IPS-NIHi7 (cell line): ENCODE results near the gene MRGPRG.
A peak's percentile ranks its signal among the peaks of the same experiment; 100 is the strongest.

Experiments used
- DNase-seq: peaks from one replicate; pipeline ENCODE4 v3.0.0; 2012; ENCODE audit warnings: mixed read lengths; ENCODE audit errors: extremely low spot score

MRGPRG gene

DNA sequence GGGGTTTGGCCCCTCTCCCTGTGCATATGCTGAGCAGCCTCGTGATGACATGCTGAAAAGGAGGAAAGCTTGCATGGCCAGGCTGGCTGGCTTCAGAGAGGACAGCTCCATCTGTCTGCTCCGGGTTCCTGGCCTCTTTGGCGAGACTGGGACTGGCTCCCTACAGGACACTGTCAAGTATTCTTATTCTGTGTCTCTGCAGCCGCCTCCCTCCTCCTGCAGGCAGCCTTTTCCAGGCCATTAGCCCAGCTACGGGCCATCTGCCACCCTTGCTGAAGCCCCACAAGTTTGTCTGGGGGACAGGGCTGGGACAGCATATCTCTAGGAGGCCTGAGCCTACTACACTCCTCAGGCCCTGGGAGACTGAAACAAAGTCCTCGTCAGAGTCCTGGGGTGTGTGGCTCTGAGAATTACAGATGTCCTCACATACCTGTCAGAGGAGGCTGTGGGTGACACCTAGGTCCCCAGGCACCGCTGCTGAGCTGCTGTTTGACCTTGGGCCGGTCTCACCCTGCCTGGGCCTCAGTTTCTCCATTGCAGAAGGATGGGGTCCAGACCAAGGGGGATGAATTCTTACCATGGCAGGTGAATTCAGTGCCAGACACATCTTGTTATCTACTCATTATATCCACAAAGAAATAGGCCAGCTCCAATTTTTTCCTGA is 11.0 kb downstream of the MRGPRG start:
- no peak for DNase-seq

DNA sequence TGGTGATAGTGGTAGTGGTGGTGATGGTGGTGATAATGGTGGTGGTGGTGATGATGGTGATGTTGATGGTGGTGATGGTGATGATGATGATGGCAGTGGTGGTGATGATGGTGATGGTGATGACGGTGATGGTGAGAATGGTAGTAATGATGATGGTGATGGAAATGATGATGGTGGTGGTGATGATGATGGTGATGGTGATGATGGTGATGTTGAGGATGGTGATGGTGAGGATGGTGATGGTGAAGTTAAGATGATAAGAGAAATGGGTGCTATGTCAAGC is 11.8 kb downstream of the MRGPRG start:
- no peak for DNase-seq

DNA sequence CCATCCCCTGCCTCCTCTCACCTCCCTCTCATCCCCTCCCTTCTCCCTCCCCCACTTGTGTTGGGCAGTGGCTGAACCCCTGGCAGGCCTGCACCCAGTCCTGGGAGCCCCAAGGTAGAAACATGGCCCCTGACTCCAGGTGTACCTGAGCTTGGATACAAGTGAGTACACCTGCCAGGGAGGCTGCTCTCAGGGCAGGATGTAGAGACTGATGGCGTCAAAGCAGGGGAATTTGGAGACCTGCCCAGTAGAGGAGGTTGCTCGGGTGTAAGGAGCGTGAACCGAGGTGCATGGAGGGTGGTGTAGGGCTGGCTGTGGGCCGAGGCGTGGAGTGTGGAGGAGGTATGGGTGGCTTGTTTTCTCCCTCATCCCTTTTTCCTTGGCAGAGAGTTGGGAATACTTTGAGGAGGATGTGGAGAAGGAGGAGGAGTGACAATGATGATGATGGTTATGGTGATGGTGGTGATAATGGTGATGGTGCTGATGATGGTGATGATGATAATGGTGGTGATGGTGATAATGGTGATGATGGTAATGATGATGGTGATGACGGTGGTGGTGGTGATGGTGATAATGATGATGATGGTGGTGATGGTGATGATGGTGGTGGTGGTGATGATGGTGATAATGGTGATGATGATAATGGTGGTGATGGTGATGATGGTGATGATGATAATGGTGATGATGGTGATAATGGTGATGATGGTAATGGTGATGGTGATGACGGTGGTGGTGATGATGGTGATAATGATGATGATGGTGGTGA is 12.3 kb downstream of the MRGPRG start:
- no peak for DNase-seq

DNA sequence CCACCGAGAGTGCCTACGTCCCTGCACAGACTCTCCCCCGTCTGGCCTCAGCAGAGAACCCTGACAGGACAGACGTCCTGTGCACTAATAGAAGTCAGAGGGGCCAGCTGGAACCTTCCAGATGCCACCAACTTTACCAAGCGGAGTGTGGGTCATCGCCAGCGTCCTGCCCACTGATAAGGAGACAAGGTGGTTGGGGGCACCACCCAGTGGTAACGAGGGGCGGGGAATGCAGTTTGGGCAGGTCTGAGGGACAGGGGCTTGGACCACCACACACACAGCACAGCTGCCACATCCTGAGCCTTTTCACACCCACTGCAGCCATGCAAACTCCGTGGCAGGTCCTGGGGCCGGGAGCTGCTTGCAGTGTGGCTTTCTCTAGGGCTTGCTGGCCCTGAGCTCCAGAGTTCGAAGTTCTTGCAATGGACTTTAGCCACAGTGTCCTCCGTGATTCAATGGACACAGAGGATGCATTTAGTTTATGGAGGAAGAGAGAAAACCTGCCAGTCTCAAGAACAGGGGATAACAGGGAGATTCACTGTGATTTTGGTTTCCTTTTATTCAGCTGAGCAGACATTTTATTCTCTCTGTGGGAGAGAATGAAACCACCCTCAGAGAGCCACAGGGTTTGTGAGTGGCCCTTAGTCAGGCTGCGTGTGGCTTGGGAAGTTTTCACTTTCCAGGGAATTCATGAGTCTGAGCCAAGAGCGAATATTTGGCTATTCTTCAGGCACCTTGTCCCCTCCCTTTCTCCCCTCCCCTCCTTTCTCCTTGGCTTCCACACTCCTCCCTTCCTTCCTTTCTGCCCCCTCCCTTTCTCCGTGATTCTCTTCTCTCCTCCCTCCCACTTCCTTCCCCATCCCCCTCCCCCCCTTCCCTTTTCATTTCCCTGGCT is 13.1 kb downstream of the MRGPRG start:
- DNase-seq: no peak

DNA sequence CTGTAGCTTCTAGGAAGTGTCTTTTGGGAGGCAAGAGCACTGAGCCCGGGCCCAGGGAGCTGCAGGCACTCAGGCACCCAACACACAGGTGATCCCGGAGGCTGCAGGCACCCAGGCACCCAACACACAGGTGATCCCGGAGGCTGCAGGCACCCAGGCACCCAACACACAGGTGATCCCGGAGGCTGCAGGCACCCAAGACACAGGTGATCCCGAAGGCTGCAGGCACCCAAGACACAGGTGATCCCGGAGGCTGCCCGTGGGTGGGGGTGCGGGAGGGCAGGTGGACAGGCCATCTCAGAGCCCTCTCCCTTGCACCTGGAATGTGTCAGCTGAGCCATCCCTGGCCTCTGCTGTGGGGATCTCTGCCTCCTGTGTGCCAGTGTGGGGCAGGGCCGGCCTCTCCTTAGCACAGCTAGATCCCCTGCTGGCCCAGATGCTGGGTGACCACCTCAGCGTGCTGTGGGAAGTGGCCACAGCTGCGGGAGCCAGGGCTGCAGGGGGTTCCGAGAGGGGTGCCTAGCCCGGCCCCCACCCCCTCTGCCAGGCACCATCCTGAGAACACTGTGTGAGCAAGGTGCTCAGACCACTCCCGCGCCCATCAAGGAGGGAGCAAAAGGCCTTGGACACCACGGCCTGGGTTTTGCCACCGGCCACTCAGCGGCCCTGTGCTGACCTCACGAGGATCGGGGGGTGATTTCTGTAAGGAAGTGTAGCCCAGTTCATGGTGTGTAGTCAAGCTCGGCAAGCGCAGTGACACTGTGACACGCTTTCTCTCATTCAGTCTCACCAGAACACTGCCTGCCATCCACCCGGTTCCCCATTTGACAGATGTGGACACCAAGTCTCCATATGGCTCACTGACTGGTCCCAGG is 14.2 kb downstream of the MRGPRG start:
- DNase-seq: no peak

DNA sequence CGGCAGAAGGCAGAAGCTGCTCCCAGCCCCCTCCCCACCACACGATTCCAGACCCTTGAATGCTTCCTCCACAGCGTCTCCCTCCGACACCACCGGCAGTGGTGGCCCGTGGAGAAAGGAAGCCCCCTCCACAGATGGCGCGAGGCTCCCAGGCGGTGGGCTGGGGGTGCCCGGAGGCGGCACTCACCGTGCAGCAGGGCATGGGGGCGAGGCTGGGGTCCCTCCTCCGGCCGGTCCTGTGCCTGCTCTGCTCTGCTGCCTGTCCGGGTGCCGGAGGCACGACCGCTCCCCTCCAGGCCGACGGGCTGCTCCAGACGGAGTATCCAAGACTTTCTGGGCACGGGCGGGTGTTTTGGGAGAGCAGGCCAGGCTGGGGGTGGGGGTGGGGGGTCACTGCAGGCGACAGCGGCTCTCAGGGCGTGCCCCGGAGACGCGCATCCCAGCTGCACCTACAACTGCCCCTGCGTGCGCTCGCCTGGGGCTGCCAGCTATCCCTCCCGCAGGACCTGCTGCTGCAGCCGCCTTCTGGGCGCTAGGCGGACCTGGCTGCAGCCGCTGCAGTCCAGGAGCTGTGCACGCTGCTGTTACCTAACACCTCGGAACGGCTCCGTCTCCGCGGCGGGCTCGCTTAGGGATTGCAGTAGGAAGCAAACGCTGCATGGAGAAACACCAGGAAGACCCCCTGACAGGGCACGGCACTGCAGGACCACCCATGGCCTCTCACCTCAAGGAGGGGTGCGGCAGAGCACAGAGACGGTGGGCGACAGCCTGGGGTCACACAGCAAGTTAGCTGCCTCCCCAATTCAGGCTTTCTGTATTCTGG is 15.2 kb downstream of the MRGPRG start:
- peak; percentile 73 for DNase-seq

DNA sequence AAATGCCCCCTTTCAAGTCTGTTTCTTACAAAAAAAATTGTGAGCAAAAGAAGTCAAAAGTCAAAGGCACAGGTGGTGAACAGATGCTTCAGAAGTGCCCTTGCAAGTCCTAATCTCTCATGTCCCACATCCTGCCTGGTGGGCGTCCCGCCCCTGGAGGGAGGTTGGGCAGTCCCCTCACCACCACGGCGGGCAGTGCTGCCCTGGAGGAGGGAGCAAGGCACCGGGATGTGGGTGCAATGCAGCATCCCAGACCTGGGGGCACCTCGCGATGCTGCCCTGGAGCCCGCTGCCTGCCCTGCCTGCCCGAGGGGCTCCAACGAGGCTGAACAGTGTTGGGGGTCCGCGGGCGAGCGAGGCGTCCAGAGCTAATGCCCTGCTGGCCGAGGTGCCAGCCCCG is 15.9 kb downstream of the MRGPRG start:
- no peak for DNase-seq

DNA sequence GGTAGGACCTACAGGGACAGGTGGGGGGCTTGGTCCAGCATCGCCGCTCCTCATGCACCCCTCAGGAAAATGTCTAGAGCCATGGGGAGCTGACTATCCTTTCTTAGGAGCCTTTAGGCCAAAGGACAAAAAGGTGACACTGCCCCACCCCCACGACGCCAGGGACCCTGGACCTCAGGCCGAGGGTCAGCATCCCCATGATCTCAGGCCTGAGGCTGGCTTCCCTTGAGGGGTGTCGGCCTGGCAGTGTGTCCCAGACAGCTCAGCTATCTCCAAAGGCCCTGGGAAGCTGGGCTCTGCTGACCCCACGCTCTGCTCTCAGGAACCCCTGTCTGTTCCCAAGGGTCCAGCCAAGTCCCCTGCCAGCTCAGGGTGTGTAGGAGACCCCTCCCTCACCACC is 16.3 kb downstream of the MRGPRG start:
- no peak for DNase-seq

DNA sequence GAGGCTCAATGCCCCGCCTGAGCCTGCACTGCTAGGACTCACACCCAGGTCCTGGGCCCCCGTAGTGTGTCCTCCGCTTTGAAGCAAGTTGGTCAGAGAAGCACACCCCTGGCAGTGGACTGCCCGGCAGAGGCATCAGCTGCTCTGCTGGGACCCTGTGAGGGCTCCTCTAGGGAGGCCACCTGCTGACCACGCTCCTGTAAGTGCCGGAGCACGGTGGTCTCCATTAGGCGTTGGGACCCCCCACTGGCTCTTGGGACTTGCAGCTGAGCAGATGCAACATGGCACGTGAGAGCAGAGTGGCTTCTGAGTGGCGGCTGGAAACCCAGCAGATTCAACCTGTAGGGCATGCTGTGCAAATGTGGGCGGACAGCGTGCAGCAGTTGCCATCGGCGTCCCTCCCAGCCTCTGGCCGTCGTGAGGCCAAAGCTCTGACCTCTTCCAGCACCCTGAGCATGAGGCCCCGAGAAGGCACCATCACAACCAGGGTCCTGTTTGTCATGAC is 16.9 kb downstream of the MRGPRG start:
- no peak for DNase-seq

DNA sequence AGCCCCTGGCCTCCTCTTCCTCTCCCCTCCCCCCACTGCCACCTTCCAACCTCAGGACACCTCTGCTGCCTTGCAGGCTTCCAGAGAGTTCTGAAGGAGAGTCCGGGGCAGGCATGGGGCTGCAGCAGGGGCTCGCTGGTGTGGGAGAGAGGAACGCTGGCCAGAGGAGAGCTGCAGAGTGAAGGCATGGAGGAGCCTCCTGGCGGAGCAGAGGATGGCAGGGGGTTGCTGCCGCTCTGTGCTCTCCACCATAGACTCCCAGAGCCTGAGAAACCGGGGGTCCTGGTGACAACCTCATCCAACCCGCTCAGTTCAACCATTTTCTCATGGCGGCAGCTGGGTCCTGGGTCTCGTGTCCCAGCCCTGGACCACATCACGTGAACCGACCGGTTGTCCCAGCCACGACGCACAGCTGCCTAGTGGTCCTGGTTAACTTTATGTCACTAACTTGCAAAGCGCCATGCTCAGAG is 17.5 kb downstream of the MRGPRG start:
- no peak for DNase-seq

DNA sequence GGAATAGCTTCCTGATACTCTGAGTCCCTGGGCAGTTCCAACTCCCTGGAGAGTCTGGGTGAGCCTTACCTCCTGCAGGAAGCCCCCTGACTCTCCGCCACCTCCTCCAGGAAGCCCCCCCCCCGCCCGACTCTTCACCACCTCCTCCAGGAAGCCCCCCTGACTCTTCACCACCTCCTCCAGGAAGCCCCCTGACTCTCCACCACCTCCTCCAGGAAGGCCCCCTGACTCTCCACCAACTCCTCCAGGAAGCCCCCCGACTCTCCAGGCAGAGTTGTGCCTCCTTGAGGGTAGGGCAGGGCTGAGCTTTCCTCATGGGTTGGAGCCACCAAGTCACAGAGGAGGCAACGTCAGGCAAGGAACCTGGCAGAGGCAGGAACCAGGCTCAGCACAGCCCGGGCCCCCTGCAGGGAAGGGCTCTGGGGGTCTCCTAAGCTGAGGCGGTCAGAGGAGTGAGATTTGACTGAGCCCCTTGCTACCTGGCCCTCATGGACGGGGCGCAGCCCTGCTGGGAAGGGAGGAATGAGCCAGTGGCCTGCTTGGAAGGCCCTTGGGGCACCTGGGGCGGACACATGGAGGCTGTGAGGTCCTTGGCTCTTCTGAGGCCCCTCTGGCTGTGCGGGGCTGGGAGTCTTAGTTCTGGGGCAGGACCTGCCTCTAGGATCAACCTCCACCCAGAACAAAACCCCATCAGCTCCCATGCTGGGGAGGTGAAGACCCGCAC is 18.1 kb downstream of the MRGPRG start:
- DNase-seq: no peak

DNA sequence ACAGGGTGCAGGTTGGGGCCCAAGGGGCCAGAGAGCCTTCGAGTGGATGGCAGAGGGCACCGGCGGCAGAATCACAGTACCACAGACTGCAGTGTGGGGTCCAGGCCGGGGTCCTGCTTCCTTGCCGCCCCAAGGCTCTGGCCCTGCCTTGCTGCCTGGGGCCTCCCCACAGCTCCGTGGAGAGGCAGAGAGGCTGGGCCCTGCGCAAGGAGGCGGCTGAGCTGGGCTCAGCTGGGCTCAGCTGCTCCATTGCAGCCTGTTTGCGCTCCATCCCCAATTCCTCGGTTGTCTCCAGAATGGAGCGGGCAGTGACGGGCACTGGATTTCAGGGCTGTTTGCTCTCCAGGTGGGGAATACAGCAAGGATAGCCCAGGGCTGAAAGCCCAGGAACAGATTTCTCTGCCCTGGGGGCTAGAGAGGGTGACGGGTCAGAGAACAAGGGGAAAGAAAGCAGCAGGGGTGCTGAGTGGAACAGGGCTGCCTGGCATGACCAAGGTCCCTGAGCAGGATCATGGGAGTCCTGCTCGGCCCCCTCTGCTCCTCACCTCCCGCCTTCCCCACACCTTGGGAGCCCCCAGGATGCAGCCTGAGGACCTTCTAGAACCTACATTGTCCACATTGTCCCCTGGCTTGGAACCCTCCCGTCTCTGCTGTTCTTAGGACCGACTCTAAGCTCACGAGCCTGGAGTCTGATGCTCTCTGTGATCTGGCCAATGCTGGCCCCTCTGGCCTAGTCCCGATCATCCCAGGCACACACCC is 18.9 kb downstream of the MRGPRG start:
- DNase-seq: no peak

DNA sequence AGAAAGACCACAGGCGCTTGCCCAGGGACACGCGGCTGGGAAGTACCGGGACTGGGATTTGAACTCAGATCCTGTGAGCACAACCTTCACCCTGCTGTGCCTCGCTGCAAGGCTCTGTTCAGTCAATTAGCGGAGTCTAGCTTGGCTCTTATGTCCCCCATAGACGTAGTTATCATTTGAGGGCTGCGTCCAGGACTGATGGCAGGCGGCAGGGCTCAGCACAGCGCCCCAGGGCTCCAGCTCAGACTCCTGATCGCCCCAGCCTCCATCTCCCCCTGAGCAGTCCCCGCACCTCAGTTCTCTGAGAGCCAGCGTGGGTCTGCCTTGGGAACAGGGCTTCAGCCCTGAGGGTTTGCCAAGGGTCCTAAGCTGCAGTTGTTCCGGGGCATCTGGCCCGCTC is 19.8 kb downstream of the MRGPRG start:
- DNase-seq: no peak

DNA sequence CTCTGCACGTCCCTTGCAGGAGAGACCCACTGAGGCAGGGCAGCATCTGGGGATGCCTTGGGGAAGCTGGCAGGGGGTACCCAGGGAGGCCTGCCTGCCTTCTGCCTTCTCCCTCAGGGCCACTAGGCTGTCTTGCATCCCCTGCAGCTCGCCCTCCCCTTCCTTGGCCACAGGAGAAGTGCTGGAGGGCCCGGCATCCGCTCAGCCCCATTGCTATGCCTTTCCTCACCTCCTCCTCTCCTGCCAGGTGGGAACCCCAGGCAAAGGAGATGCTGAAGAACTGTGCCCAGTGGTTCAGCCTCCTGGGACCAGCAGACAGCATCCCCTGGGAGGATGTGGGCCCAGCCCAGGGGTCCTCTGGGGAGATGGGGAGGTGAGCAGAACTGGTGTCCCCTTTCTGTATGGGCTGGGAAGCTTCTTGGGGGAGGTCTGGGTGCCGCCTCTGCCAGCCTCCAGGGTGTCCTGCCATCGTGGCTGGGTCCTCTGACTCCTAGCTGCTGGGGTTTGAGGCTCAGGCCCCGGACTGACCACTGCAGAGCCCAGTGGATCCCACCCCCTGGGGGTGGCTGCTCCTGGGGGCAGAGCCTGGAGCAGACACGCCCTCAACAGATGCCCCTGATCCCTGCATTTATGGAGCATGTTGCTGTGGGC is 20.6 kb downstream of the MRGPRG start:
- no peak for DNase-seq

DNA sequence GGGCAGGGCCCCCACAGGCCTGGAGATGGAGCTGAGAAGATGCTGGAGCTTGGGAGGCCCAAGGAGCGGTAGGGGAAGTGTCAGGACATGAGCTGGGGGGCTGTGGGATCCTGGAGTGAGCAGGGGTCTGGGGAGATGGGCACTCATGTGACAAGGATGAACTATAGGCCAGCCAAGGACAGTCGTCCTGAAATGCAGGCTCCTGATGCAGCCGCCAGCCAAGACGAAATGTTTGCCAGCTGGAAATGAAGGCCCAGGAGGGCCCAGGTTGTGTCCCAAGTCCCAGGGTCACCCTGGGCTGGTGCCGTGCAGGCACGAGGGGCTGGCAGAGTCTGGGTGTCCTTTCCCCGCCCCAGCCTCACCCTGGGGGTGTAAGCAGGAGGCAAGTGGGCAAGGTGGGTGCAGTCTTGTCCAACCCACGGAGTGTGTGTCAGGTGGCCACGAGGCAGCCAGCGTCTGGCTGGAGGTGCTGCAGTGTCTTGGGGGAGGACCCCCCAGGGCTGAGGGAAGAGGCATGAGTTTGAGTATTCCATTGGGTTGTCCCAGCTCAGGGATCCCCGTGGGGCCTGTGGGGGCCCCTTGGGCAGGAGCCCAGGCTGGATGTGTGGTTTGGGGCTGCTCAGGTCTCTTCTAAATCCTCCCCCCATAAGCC is 21.4 kb downstream of the MRGPRG start:
- no peak for DNase-seq

DNA sequence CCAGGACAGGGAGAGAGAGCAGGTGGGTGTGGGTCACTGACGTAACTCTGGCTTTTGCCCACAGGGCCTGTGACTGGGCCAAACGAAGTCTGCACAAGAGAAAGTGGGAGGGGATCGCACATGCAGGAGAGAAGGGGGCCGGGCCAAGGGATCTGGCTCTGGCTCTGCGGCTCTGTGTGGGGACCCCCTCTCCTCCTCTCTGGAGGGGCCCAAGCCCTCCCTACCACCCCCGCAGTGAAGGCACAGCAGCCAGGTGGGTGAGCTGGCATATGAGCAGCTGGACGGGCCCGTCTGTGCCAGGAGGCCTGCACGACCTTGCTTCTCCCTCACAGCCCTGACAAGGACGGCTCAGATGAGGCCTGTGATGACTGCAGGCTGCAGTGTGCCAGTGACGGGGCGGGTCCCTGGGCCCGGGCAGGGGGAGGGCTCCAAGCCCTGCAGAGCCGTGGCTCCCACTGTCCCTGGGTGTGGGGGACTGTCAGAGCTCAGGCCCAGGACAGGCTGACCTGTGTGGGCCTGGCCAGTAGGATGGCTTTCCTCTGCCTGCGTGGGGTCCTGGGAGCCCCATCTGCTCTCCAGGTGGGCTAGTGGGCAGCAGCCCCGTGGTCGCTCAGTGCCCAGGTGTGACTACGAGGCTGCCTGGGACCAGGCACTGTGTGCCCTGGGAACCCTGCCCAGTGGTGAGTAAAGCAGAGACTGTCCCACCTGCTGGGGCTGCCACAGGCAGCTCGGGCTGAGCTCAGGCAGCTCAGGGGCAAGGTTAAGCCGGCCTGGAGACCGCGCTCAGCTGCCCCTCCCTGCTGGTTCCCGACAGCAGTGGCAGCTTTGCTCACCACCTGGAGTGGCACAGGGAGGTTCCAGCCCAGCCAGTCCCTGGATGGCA is 22.2 kb downstream of the MRGPRG start:
- no peak for DNase-seq
